ENCODE measurements around the gene PDK1. TPM values are rescaled to one million over a fixed set of nuclear protein-coding genes. Genes with fewer than 3 reads are reported as not detected.

Gene PDK1
- polyA plus RNA-seq, 3 donors: 5.4 to 10.3 (median 9.7) TPM

DNA sequence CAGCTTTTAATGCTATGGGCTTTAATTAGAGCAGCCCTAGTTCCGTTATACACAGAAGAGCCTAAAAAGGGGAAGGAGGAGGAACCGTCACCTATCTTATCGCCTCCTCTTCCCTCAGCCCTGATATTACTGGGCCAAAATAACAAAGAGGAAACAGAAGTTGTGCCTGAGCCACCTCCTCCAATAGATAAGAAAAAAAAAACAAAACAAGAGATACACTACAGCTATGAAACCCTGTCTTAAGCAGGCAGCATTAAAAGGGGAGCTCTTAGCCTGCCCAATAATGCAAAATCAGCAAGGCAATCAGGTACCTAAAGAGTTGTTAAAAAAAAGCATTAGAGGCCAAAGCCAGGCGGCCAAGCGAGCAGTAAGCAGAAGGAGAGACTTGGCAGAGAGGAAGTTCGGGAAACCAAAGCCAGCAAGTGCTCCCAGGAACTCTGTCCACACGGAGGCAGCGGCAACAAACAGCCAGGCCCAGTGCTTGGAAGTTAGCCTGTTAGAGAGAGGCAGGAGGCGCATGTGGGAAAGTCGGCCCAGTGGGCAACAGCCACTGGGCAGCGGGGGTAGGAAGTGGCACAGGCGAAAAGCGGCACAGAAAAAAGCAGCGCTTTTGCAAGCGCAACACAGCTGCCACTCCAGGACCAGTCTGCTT is 41.8 kb upstream of the PDK1 start:
- Mint-ChIP-seq H3K4me1 (peaks cover 40% of the 10 kb centered on the region), H3K27ac (peak overlapping the region; percentile 92 to 97 (median 93)), H3K9me3 (peaks cover 18 to 30% (median 22%) of the 10 kb centered on the region in 7 donors), H3K4me3 (peak overlapping the region; percentile 75 to 94), H3K27me3 (ENCODE audit: low read depth in 3 of 3) (peaks cover 0 to 2% (median 0%) of the 10 kb centered on the region in 3 donors), H3K36me3 (peaks cover 3 to 6% of the 10 kb centered on the region in 2 donors)
- no peaks in the 10 kb centered on the region for H4K20me1 ChIP-seq (ENCODE audit: insufficient read depth, low read length)
- DNase-seq: peak in 2 of 3 donors; percentile 45 to 50
- H3K9ac ChIP-seq (ENCODE audit: insufficient read depth, low read length, poor library complexity, severe bottlenecking): peak overlapping the region; percentile 58
- no peaks in the 10 kb centered on the region for H3K36me3 ChIP-seq (replicated peaks in 1 of 2; ENCODE audit: control insufficient read depth in 1 of 2, insufficient read depth in 2 of 2, low read length in 2 of 2)
- H3K27ac ChIP-seq (ENCODE audit: low read depth in 1 of 2, low read length in 2 of 2): peak overlapping the region; percentile 63 to 83
- intact Hi-C loops (cut with micrococcal nuclease): no loop called here
- H3K27me3 ChIP-seq (ENCODE audit: control insufficient read depth in 2 of 2, insufficient read depth in 2 of 2, low read length in 2 of 2): no peaks in the 10 kb centered on the region
- no peak for TF ChIP-seq CTCF (IDR thresholded peaks at IDR 0.05)
- H3K79me2 ChIP-seq (ENCODE audit: insufficient read depth, low read length): no peaks in the 10 kb centered on the region
- peak overlapping the region; percentile 68 for H2AFZ ChIP-seq (ENCODE audit: insufficient read depth, low read depth, low read length, poor library complexity, severe bottlenecking)
- H3K4me2 ChIP-seq (replicated peaks; ENCODE audit: extremely low read depth, low read length, poor library complexity, severe bottlenecking): peak overlapping the region; percentile 72
- H3K4me1 ChIP-seq (ENCODE audit: control insufficient read depth in 1 of 2, insufficient read depth in 2 of 2, low read length in 2 of 2): peaks cover 24 to 48% of the 10 kb centered on the region in 2 donors
- peak overlapping the region; percentile 4 to 67 (median 8) for H3K4me3 ChIP-seq (replicated peaks in 1 of 3; ENCODE audit: low read depth in 2 of 3, low read length in 3 of 3)
- H3K9me3 ChIP-seq (replicated peaks in 1 of 2; ENCODE audit: control insufficient read depth in 1 of 2, insufficient read depth in 1 of 2, low read length in 2 of 2): peaks cover 10 to 25% of the 10 kb centered on the region in 2 donors
- WGBS (ENCODE audit: insufficient coverage): 45% methylated on average over 11 of the region's 15 CpGs

GRCh38 chr2:172516299-172516698 is 39.6 kb upstream of the PDK1 start:
- H3K4me3 Mint-ChIP-seq: no peak overlapping the region
- WGBS (ENCODE audit: insufficient coverage): 0% methylated on average over 1 of the region's 1 CpG
- peaks cover 5 to 6% of the 10 kb centered on the region in 2 donors for H3K36me3 Mint-ChIP-seq

More at GRCh38 chr2:172516299-172516698, 39.6 kb upstream of the PDK1 start:
- Histone ChIP-seq H3K4me1 (ENCODE audit: control insufficient read depth in 1 of 2, insufficient read depth in 2 of 2, low read length in 2 of 2) (peaks cover 13 to 31% of the 10 kb centered on the region in 2 donors), H3K9ac (ENCODE audit: insufficient read depth, low read length, poor library complexity, severe bottlenecking) (no peak overlapping the region), H3K27me3 (ENCODE audit: control insufficient read depth in 2 of 2, insufficient read depth in 2 of 2, low read length in 2 of 2) (no peaks in the 10 kb centered on the region), H2AFZ (ENCODE audit: insufficient read depth, low read depth, low read length, poor library complexity, severe bottlenecking) (no peak overlapping the region), H3K36me3 (replicated peaks in 1 of 2; ENCODE audit: control insufficient read depth in 1 of 2, insufficient read depth in 2 of 2, low read length in 2 of 2) (no peaks in the 10 kb centered on the region), H4K20me1 (ENCODE audit: insufficient read depth, low read length) (no peaks in the 10 kb centered on the region), H3K79me2 (ENCODE audit: insufficient read depth, low read length) (no peaks in the 10 kb centered on the region), H3K4me3 (replicated peaks in 1 of 3; ENCODE audit: low read depth in 2 of 3, low read length in 3 of 3) (no peak overlapping the region), H3K9me3 (replicated peaks in 1 of 2; ENCODE audit: control insufficient read depth in 1 of 2, insufficient read depth in 1 of 2, low read length in 2 of 2) (peaks cover 15 to 37% of the 10 kb centered on the region in 2 donors), H3K4me2 (replicated peaks; ENCODE audit: extremely low read depth, low read length, poor library complexity, severe bottlenecking) (no peak overlapping the region), H3K27ac (ENCODE audit: low read depth in 1 of 2, low read length in 2 of 2) (peak overlapping the region in 1 of 2 donors; percentile 60)
- DNase-seq: peak in 2 of 3 donors; percentile 60 to 80
- Mint-ChIP-seq H3K4me1 (peaks cover 27% of the 10 kb centered on the region), H3K9me3 (peaks cover 24 to 43% (median 32%) of the 10 kb centered on the region in 7 donors), H3K27ac (peak overlapping the region in 6 of 7 donors; percentile 54 to 88 (median 78)), H3K27me3 (ENCODE audit: low read depth in 3 of 3) (peaks cover 0 to 2% (median 0%) of the 10 kb centered on the region in 3 donors)
- intact Hi-C loops (cut with micrococcal nuclease): no loop called here
- no peak for TF ChIP-seq CTCF (IDR thresholded peaks at IDR 0.05)

Measured in CD14-positive monocyte (primary cell).